ENCODE measurements around the gene GPR137B. TPM values are rescaled to one million over a fixed set of nuclear protein-coding genes. Genes with fewer than 3 reads are reported as not detected.
"Not testable (repeated sequence)": the region's sequence is repeated elsewhere in the genome, so short reads cannot be mapped to it uniquely, and the experiment has no call there.

Gene GPR137B
- total RNA-seq, 2 experiments from 2014 or later: 4.9 to 5.0 TPM

DNA sequence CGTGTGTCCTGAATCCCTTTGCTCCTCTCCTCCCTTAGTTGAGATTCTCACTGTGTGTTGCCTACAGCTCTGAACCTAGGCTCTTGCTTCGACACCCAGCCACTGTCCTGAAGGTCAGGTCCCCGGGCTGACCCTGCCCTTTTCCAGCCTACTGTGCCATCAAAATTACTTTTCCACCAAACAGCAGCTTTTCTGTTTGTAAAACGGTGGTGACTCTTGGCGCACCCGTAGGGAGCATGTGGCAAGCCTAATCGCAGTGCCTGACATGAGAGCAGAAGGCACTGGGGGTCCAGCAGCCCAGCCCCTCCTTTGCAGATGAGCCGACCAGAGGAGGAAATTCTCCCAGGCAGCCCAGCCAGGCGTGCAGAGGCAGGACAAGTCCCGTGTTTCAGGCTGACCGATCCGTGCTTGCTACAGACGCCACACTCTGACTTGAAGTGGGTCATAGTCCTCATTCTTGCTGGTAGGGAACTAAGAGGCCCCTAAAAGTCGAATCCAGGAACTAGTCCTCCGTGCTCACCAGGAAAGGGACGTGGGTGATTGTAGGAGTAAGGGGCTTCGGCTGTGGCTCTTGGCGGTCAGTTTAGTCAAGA is 6.8 kb downstream of the GPR137B start:
- H3K9me3 Mint-ChIP-seq (ENCODE audit: insufficient read depth): no peaks in the 10 kb centered on the region
- no peak for DNase-seq
- CTCF ChIA-PET: no interaction called here
- POLR2A ChIA-PET: no interaction called here
- H3K4me3 Mint-ChIP-seq: no peak overlapping the region
- no peaks in the 10 kb centered on the region for H3K27me3 Mint-ChIP-seq (ENCODE audit: low read depth)
- H3K27ac Mint-ChIP-seq: no peak overlapping the region
- no peak for ATAC-seq
- H3K4me1 Mint-ChIP-seq (ENCODE audit: low read depth): peaks cover under 1% of the 10 kb centered on the region
- no peaks in the 10 kb centered on the region for H3K36me3 Mint-ChIP-seq (ENCODE audit: low read depth)

- ATAC-seq (peak; percentile 17), DNase-seq (no peak)
- Mint-ChIP-seq H3K4me3 (no peak overlapping the region), H3K4me1 (ENCODE audit: low read depth) (no peaks in the 10 kb centered on the region), H3K9me3 (ENCODE audit: insufficient read depth) (no peaks in the 10 kb centered on the region), H3K27me3 (ENCODE audit: low read depth) (no peaks in the 10 kb centered on the region), H3K36me3 (ENCODE audit: low read depth) (no peaks in the 10 kb centered on the region), H3K27ac (no peak overlapping the region)
- POLR2A ChIA-PET: no interaction called here
- CTCF ChIA-PET: no interaction called here
Measured at GRCh38 chr1:236149696-236150228, 7.4 kb downstream of the GPR137B start.

GRCh38 chr1:236150311-236150955 is 8.1 kb downstream of the GPR137B start:
- DNase-seq (no peak), ATAC-seq (no peak)
- ChIA-PET POLR2A (no interaction called here), CTCF (no interaction called here)
- no peaks in the 10 kb centered on the region for H3K27me3 Mint-ChIP-seq (ENCODE audit: low read depth)
- no peak overlapping the region for H3K4me3 Mint-ChIP-seq
- no peaks in the 10 kb centered on the region for H3K36me3 Mint-ChIP-seq (ENCODE audit: low read depth)
- H3K4me1 Mint-ChIP-seq (ENCODE audit: low read depth): no peaks in the 10 kb centered on the region
- H3K27ac Mint-ChIP-seq: no peak overlapping the region
- H3K9me3 Mint-ChIP-seq (ENCODE audit: insufficient read depth): no peaks in the 10 kb centered on the region

DNA sequence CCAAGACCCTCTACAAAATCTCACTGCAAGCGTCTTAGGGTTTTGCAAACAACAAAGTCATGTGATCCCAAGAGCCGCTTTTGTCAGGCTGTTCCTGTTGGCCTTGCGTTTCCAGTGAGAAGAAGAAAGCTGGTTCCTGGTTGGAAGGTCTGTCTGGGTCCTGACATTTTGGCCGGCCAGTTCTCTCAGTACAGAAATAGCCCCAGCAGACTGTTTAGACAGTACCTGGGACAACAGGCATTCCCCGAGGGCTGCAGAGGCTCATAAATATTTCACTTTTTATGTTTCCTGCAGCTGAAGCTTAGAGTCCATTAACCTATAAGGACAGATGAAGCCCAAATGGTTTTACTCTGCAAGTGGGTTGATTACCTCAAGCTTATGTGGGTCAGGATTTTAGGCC is 8.6 kb downstream of the GPR137B start:
- no peaks in the 10 kb centered on the region for H3K27me3 Mint-ChIP-seq (ENCODE audit: low read depth)
- DNase-seq (no peak), ATAC-seq (no peak)
- CTCF ChIA-PET: no interaction called here
- H3K4me3 Mint-ChIP-seq: no peak overlapping the region
- H3K9me3 Mint-ChIP-seq (ENCODE audit: insufficient read depth): no peaks in the 10 kb centered on the region
- H3K4me1 Mint-ChIP-seq (ENCODE audit: low read depth): no peaks in the 10 kb centered on the region
- no peak overlapping the region for H3K27ac Mint-ChIP-seq
- H3K36me3 Mint-ChIP-seq (ENCODE audit: low read depth): no peaks in the 10 kb centered on the region
- POLR2A ChIA-PET: no interaction called here

GRCh38 chr1:236151739-236152424 is 9.5 kb downstream of the GPR137B start:
- Mint-ChIP-seq H3K36me3 (ENCODE audit: low read depth) (no peaks in the 10 kb centered on the region), H3K27ac (no peak overlapping the region), H3K4me3 (no peak overlapping the region), H3K4me1 (ENCODE audit: low read depth) (peaks cover 6% of the 10 kb centered on the region), H3K9me3 (ENCODE audit: insufficient read depth) (no peaks in the 10 kb centered on the region), H3K27me3 (ENCODE audit: low read depth) (no peaks in the 10 kb centered on the region)
- ATAC-seq: no peak
- no peak for DNase-seq
- ChIA-PET POLR2A (no interaction called here), CTCF (no interaction called here)

GRCh38 chr1:236154126-236154525 is 11.8 kb downstream of the GPR137B start:
- H3K4me1 Mint-ChIP-seq (ENCODE audit: low read depth): peaks cover 12% of the 10 kb centered on the region
- no peak overlapping the region for H3K27ac Mint-ChIP-seq
- ATAC-seq: no peak
- no peaks in the 10 kb centered on the region for H3K27me3 Mint-ChIP-seq (ENCODE audit: low read depth)
- CTCF ChIA-PET: no interaction called here
- no peak for DNase-seq
- no peak overlapping the region for H3K4me3 Mint-ChIP-seq
- no peaks in the 10 kb centered on the region for H3K9me3 Mint-ChIP-seq (ENCODE audit: insufficient read depth)
- H3K36me3 Mint-ChIP-seq (ENCODE audit: low read depth): peaks cover 2% of the 10 kb centered on the region
- POLR2A ChIA-PET: no interaction called here

GRCh38 chr1:236154671-236155398 is 12.5 kb downstream of the GPR137B start:
- POLR2A ChIA-PET: no interaction called here
- H3K36me3 Mint-ChIP-seq (ENCODE audit: low read depth): peaks cover 2% of the 10 kb centered on the region
- CTCF ChIA-PET: no interaction called here
- no peak overlapping the region for H3K4me3 Mint-ChIP-seq
- H3K4me1 Mint-ChIP-seq (ENCODE audit: low read depth): peaks cover 15% of the 10 kb centered on the region
- no peaks in the 10 kb centered on the region for H3K9me3 Mint-ChIP-seq (ENCODE audit: insufficient read depth)
- DNase-seq (no peak), ATAC-seq (no peak)
- H3K27ac Mint-ChIP-seq: no peak overlapping the region
- H3K27me3 Mint-ChIP-seq (ENCODE audit: low read depth): no peaks in the 10 kb centered on the region

- peaks cover 20% of the 10 kb centered on the region for H3K4me1 Mint-ChIP-seq (ENCODE audit: low read depth)
- no peak for DNase-seq
- CTCF ChIA-PET: no interaction called here
Measured at GRCh38 chr1:236155399-236155767, 13.0 kb downstream of the GPR137B start.

GRCh38 chr1:236155841-236156503 is 13.6 kb downstream of the GPR137B start:
- ChIA-PET CTCF (no interaction called here), POLR2A (interaction anchor here (0.7 to 1.6 kb wide), 2 partner anchors 13 to 65 kb away, joined by 3 to 4 read pairs; partner anchors contain the start of gene GPR137B)
- no peak for ATAC-seq
- no peak for DNase-seq
- Mint-ChIP-seq H3K27ac (no peak overlapping the region), H3K36me3 (ENCODE audit: low read depth) (peaks cover 5% of the 10 kb centered on the region), H3K4me3 (no peak overlapping the region), H3K4me1 (ENCODE audit: low read depth) (peaks cover 23% of the 10 kb centered on the region), H3K27me3 (ENCODE audit: low read depth) (no peaks in the 10 kb centered on the region), H3K9me3 (ENCODE audit: insufficient read depth) (peaks cover 3% of the 10 kb centered on the region)

More at GRCh38 chr1:236155399-236155767, 13.0 kb downstream of the GPR137B start:
- Mint-ChIP-seq H3K4me3 (no peak overlapping the region), H3K27ac (no peak overlapping the region), H3K9me3 (ENCODE audit: insufficient read depth) (no peaks in the 10 kb centered on the region), H3K27me3 (ENCODE audit: low read depth) (no peaks in the 10 kb centered on the region), H3K36me3 (ENCODE audit: low read depth) (peaks cover 2% of the 10 kb centered on the region)
- ATAC-seq: no peak
- POLR2A ChIA-PET: interaction anchor here (0.7 to 1.6 kb wide), 2 partner anchors 12 to 65 kb away, joined by 3 to 4 read pairs; partner anchors contain the start of gene GPR137B

GRCh38 chr1:236156512-236157208 is 14.3 kb downstream of the GPR137B start:
- peaks cover 12% of the 10 kb centered on the region for H3K36me3 Mint-ChIP-seq (ENCODE audit: low read depth)
- POLR2A ChIA-PET: interaction anchor here (1.6 kb wide), 1 partner anchor 14 kb away, joined by 4 read pairs; the partner anchor contains the start of gene GPR137B

DNA sequence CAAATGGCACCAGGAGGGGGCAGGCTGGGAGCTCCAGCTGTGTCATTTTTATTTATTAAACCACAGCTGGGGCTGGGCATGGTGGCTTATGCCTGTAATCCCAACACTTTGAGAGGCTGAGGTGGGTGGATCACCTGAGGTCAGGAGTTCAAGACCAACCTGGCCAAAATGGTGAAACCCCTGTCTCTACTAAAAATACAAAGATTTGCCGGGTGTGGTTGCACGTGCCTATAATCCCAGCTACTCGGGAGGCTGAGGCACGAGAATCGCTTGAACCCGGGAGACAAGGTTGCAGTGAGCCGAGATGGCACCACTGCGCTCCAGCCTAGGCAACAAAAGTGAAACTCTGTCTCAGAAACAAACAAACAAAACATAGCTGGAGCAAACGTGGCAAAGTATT is 15.7 kb downstream of the GPR137B start:
- CTCF ChIA-PET: interaction anchor here (1.2 kb wide), 1 partner anchor 32 kb away, joined by 3 read pairs; no protein-coding TSS in a partner anchor
- H3K27ac Mint-ChIP-seq; H3K27me3 Mint-ChIP-seq (ENCODE audit: low read depth); ATAC-seq; POLR2A ChIA-PET; H3K4me3 Mint-ChIP-seq; DNase-seq: not testable (repeated sequence)
- Mint-ChIP-seq H3K36me3 (ENCODE audit: low read depth) (peaks cover 18% of the 10 kb centered on the region), H3K4me1 (ENCODE audit: low read depth) (peaks cover 23% of the 10 kb centered on the region), H3K9me3 (ENCODE audit: insufficient read depth) (peaks cover 22% of the 10 kb centered on the region)

More at GRCh38 chr1:236156512-236157208, 14.3 kb downstream of the GPR137B start:
- peak; percentile 31 for DNase-seq
- H3K9me3 Mint-ChIP-seq (ENCODE audit: insufficient read depth): peaks cover 9% of the 10 kb centered on the region
- CTCF ChIA-PET: no interaction called here
- ATAC-seq: peak; percentile 78
- no peaks in the 10 kb centered on the region for H3K27me3 Mint-ChIP-seq (ENCODE audit: low read depth)
- H3K4me3 Mint-ChIP-seq: no peak overlapping the region
- peaks cover 23% of the 10 kb centered on the region for H3K4me1 Mint-ChIP-seq (ENCODE audit: low read depth)
- peak overlapping the region; percentile 39 for H3K27ac Mint-ChIP-seq
